ENCODE measurements around the gene XIRP1.

- no peak for TF ChIP-seq POLR2A (IDR thresholded peaks at IDR 0.05; ENCODE audit: low read depth, low read length)
- no peak; the same call in 1 of the 2 replicates for TF ChIP-seq POLR2AphosphoS5 (IDR thresholded peaks at IDR 0.05; ENCODE audit: low read depth, low read length)
- no peak for TF ChIP-seq TAF1 (IDR thresholded peaks at IDR 0.05; ENCODE audit: low read depth, low read length)
These were observed 50.3 kb downstream of the XIRP1 start for GRCh38 chr3:39142067-39142466.

Measured in GM12891 (cell line).